ENCODE data around the gene PTPRT. TPM values are rescaled to one million over a fixed set of nuclear protein-coding genes. Genes with fewer than 3 reads are reported as not detected.

PTPRT gene
- total RNA-seq, 4 donors from 2014 or later = under 0.01 to 0.64 (median 0.40) TPM

GRCh38 chr20:42346189-42347170 lies 843.2 kb downstream of the PTPRT start:
- WGBS, 2 donors (ENCODE audit: low coverage in 1 of 2) = 84 to 85% methylated on average over 5 to 10 of the region's 10 CpGs

GRCh38 chr20:42341654-42342053 lies 848.1 kb downstream of the PTPRT start:
- DNase-seq = no peak
- intact Hi-C loops (cut with DNase I; ENCODE audit: low total_unique reads) = no loop called here

More at GRCh38 chr20:42346189-42347170, 843.2 kb downstream of the PTPRT start:
- Histone ChIP-seq H3K36me3 (no peaks in the 10 kb centered on the region), H3K27ac (no peak overlapping the region), H3K9me3 (no peaks in the 10 kb centered on the region), H3K4me1 (no peaks in the 10 kb centered on the region), H3K4me3 (no peak overlapping the region), H3K27me3 (no peaks in the 10 kb centered on the region)
- TF ChIP-seq POLR2AphosphoS5 (IDR thresholded peaks at IDR 0.05) (no peak), CTCF (IDR thresholded peaks at IDR 0.05) (no peak), EP300 (IDR thresholded peaks at IDR 0.05; ENCODE audit: low read depth) (no peak), POLR2A (IDR thresholded peaks at IDR 0.05) (no peak)
- in situ Hi-C loops (cut with MboI; ENCODE audit: low pct_ligation_motif_present in 1 of 4, low pct_unique_long_range_greater_than_20kb in 1 of 4, low sequenced_read_pairs in 3 of 4) = no loop called here
- intact Hi-C loops (cut with DNase I; ENCODE audit: low total_unique reads) = no loop called here
- no peak for DNase-seq

GRCh38 chr20:42340368-42340767 lies 849.3 kb downstream of the PTPRT start:
- no peak for DNase-seq
- Histone ChIP-seq H3K9me3 (no peaks in the 10 kb centered on the region), H3K4me1 (no peaks in the 10 kb centered on the region), H3K27ac (no peak overlapping the region), H3K36me3 (no peaks in the 10 kb centered on the region), H3K4me3 (no peak overlapping the region), H3K27me3 (no peaks in the 10 kb centered on the region)
- TF ChIP-seq POLR2A (IDR thresholded peaks at IDR 0.05) (no peak), POLR2AphosphoS5 (IDR thresholded peaks at IDR 0.05) (no peak), EP300 (IDR thresholded peaks at IDR 0.05; ENCODE audit: low read depth) (no peak), CTCF (IDR thresholded peaks at IDR 0.05) (no peak)
- 72 to 84% methylated on average over 4 of the region's 4 CpGs for WGBS, 2 donors (ENCODE audit: low coverage in 1 of 2)
- in situ Hi-C loops (cut with MboI; ENCODE audit: low pct_ligation_motif_present in 1 of 4, low pct_unique_long_range_greater_than_20kb in 1 of 4, low sequenced_read_pairs in 3 of 4) = no loop called here
- intact Hi-C loops (cut with DNase I; ENCODE audit: low total_unique reads) = no loop called here

More at GRCh38 chr20:42341654-42342053, 848.1 kb downstream of the PTPRT start:
- Histone ChIP-seq H3K9me3 (no peaks in the 10 kb centered on the region), H3K36me3 (no peaks in the 10 kb centered on the region), H3K4me3 (no peak overlapping the region), H3K4me1 (no peaks in the 10 kb centered on the region), H3K27ac (no peak overlapping the region), H3K27me3 (no peaks in the 10 kb centered on the region)
- WGBS, 2 donors (ENCODE audit: low coverage in 1 of 2) = 75 to 79% methylated on average over 2 of the region's 2 CpGs
- TF ChIP-seq POLR2AphosphoS5 (IDR thresholded peaks at IDR 0.05) (no peak), EP300 (IDR thresholded peaks at IDR 0.05; ENCODE audit: low read depth) (no peak), CTCF (IDR thresholded peaks at IDR 0.05) (no peak)
- in situ Hi-C loops (cut with MboI; ENCODE audit: low pct_ligation_motif_present in 1 of 4, low pct_unique_long_range_greater_than_20kb in 1 of 4, low sequenced_read_pairs in 3 of 4) = no loop called here

DNA sequence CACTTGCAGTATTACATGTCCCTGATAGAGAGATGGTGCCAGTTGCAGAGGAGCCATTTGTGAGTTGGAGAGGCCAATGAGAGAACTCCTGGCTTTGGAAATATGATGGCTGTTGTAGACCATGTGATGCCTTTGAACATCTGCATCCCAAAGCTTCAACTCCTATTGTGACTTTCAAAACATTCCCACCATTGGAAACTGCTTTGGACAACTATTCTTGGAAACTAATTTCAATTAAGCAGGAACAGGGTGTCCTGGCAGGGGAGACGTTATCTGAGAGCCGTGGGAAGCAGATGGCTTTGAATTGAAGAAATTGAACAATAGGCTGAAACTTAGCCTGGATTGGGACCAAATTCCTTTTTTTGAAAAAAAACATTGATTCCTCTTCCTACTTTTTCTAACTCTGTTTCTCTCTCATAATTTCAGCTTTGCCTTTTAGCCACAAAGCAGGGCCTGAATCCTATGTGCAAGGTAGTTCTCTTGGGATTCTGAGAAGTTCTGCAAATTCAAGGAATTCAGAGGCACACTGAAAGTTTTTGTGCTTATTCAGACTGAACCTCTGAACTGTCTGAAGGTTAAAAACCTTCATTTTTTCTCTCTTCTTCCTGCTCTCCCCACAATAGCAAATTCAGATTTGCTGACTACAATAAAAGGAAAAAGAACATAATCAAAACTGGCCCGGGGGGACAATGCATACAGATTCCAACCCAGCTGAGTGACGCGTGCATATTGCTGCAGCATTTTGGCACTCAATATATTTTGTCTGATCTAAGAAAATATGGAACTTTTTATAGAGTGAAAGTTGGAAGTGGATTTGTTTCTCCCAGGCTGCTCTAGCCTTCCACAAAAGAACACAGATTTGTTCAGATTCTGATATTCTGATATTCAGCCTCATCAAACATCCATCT lies 851.2 kb downstream of the PTPRT start:
- WGBS, 2 donors (ENCODE audit: low coverage in 1 of 2) = 48 to 66% methylated on average over 5 of the region's 5 CpGs
- no peak for DNase-seq
- Histone ChIP-seq H3K36me3 (no peaks in the 10 kb centered on the region), H3K9me3 (no peaks in the 10 kb centered on the region), H3K27ac (no peak overlapping the region), H3K4me3 (no peak overlapping the region), H3K27me3 (no peaks in the 10 kb centered on the region), H3K4me1 (no peaks in the 10 kb centered on the region)
- intact Hi-C loops (cut with DNase I; ENCODE audit: low total_unique reads) = no loop called here
- TF ChIP-seq EP300 (IDR thresholded peaks at IDR 0.05; ENCODE audit: low read depth) (no peak), POLR2A (IDR thresholded peaks at IDR 0.05) (no peak), POLR2AphosphoS5 (IDR thresholded peaks at IDR 0.05) (no peak), CTCF (IDR thresholded peaks at IDR 0.05) (no peak)
- in situ Hi-C loops (cut with MboI; ENCODE audit: low pct_ligation_motif_present in 1 of 4, low pct_unique_long_range_greater_than_20kb in 1 of 4, low sequenced_read_pairs in 3 of 4) = no loop called here

Measured in transverse colon (tissue), 4 donors.